H1 (cell line): ENCODE measurements around the gene TRIML2. TPM values are rescaled to one million over a fixed set of nuclear protein-coding genes. Genes with fewer than 3 reads are reported as not detected.

ENCODE experiments used
- CTCF ChIA-PET: fragments of 300-600 bp; sonication (Branson Sonifier 250); formaldehyde crosslinking; loops from one replicate; lab custom pipeline; 2021; ENCODE audit not compliant: partially characterized antibody; lab: Charles Lee
- POLR2A ChIA-PET: fragments of 300-600 bp; sonication (Branson Sonifier 250); formaldehyde crosslinking; loops from one replicate; lab custom pipeline; 2021; ENCODE audit warnings: inconsistent platforms; ENCODE audit not compliant: partially characterized antibody; lab: Charles Lee
- DNase-seq, 2 experiments: peaks; one replicate each; pipeline versions ENCODE4 v3.0.0 to v3.0.0-alpha.2; 2010 to 2022; ENCODE audit warnings: low spot score in 2 of 2, low read depth in 1 of 2, mixed read lengths in 1 of 2
- FAIRE-seq: peaks from 2 replicates; lab custom pipeline; 2011; peaks lifted over from hg19 to GRCh38; lab: Jason Lieb, UNC
- H2AFZ ChIP-seq: 2 replicates; pipeline ENCODE4 v1.8.1; 2012; ENCODE audit warnings: low read length, inconsistent platforms
- H2AK5ac ChIP-seq: 2 replicates; pipeline ENCODE4 v1.6.1; 2013; ENCODE audit warnings: low read depth, low read length
- H2BK120ac ChIP-seq: replicated peaks from 2 replicates; pipeline ENCODE3; 2013; ENCODE audit warnings: low read depth, low read length, inconsistent platforms
- H2BK12ac ChIP-seq: 2 replicates; pipeline ENCODE4 v1.6.1; 2013; ENCODE audit warnings: low read depth, low read length
- H2BK15ac ChIP-seq: 2 replicates; pipeline ENCODE4 v1.6.1; 2013; ENCODE audit warnings: low read length
- H2BK20ac ChIP-seq: 2 replicates; pipeline ENCODE4 v1.6.1; 2013; ENCODE audit warnings: low read length
- H2BK5ac ChIP-seq: 2 replicates; pipeline ENCODE4 v1.6.1; 2013; ENCODE audit warnings: low read depth, low read length
- H3K14ac ChIP-seq: 2 replicates; pipeline ENCODE4 v1.6.1; 2013; ENCODE audit warnings: inconsistent platforms; ENCODE audit not compliant: insufficient read length
- H3K18ac ChIP-seq: 2 replicates; pipeline ENCODE4 v1.6.1; 2013; ENCODE audit warnings: low read length; ENCODE audit errors: extremely low read depth
- H3K23ac ChIP-seq: 2 replicates; pipeline ENCODE4 v1.6.1; 2013; ENCODE audit warnings: inconsistent platforms; ENCODE audit not compliant: insufficient read length
- H3K23me2 ChIP-seq: 2 replicates; pipeline ENCODE4 v1.6.1; 2013; ENCODE audit warnings: low read depth, low read length
- H3K27ac ChIP-seq: 2 replicates; pipeline ENCODE4 v1.6.1; 2011; ENCODE audit warnings: low read depth, low read length, inconsistent platforms
- H3K27me3 ChIP-seq, 4 experiments: replicated peaks in 1 of 4; 1 replicate in 1 of 4; 2 replicates in 3 of 4; pipeline versions ENCODE4 v1.6.1 to v1.8.1; 2011 to 2013; ENCODE audit warnings: low read length in 3 of 4, mild to moderate bottlenecking in 3 of 4, inconsistent platforms in 2 of 4, mixed read lengths in 2 of 4, moderate library complexity in 1 of 4; ENCODE audit not compliant: control insufficient read depth in 3 of 4, insufficient read depth in 3 of 4; ENCODE audit errors: extremely low read depth in 1 of 4
- H3K36me3 ChIP-seq, 4 experiments: 2 replicates each; pipeline versions ENCODE4 v1.6.1 to v1.8.1; 2011 to 2013; ENCODE audit warnings: mild to moderate bottlenecking in 4 of 4, low read length in 3 of 4, moderate library complexity in 2 of 4, control low read depth in 1 of 4, inconsistent platforms in 1 of 4; ENCODE audit not compliant: insufficient read depth in 4 of 4, control insufficient read depth in 2 of 4
- H3K4ac ChIP-seq: replicated peaks from 2 replicates; pipeline ENCODE3; 2013; ENCODE audit warnings: low read length, low read depth, mixed read lengths, inconsistent platforms; ENCODE audit not compliant: insufficient read length
- H3K4me1 ChIP-seq, 4 experiments: replicated peaks in 1 of 4; 1 replicate in 1 of 4; 2 replicates in 3 of 4; pipeline versions ENCODE4 v1.6.1 to v1.8.1; 2011 to 2013; ENCODE audit warnings: low read length in 3 of 4, inconsistent platforms in 2 of 4, mixed read lengths in 1 of 4; ENCODE audit not compliant: insufficient read depth in 4 of 4, control insufficient read depth in 3 of 4
- H3K4me2 ChIP-seq, 2 experiments: 2 replicates each; pipeline versions ENCODE4 v1.6.1 to v1.8.1; 2011 to 2013; ENCODE audit warnings: low read depth in 2 of 2, low read length in 2 of 2, control low read depth in 1 of 2, inconsistent platforms in 1 of 2, mild to moderate bottlenecking in 1 of 2; ENCODE audit not compliant: insufficient read depth in 1 of 2
- H3K4me3 ChIP-seq, 4 experiments: fragments of 200-600, 300-600 bp in 1 of 4; sonication (generic), shearing (Covaris generic), sonication (Bioruptor Twin) in 1 of 4; 2 replicates each; pipeline versions ENCODE4 v1.5.1 to v1.8.1; 2011 to 2016; ENCODE audit warnings: low read length in 4 of 4, low read depth in 3 of 4, control low read depth in 2 of 4, inconsistent platforms in 2 of 4, mild to moderate bottlenecking in 2 of 4, mixed read lengths in 1 of 4, moderate library complexity in 1 of 4; ENCODE audit not compliant: insufficient read depth in 2 of 4; ENCODE audit errors: extremely low read depth in 1 of 4
- H3K56ac ChIP-seq: replicated peaks from 2 replicates; pipeline ENCODE3; 2013; ENCODE audit warnings: low read depth, mild to moderate bottlenecking, mixed read lengths, low read length, inconsistent platforms; ENCODE audit not compliant: insufficient read length
- H3K79me1 ChIP-seq: 2 replicates; pipeline ENCODE4 v1.6.1; 2013; ENCODE audit warnings: low read depth, low read length, control low read depth
- H3K79me2 ChIP-seq, 2 experiments: 2 replicates each; pipeline versions ENCODE4 v1.6.1 to v1.8.1; 2012 to 2013; ENCODE audit warnings: low read length in 2 of 2, mild to moderate bottlenecking in 2 of 2, inconsistent platforms in 1 of 2; ENCODE audit not compliant: insufficient read depth in 2 of 2, control insufficient read depth in 1 of 2
- H3K9ac ChIP-seq, 4 experiments: replicated peaks in 1 of 4; 1 replicate in 1 of 4; 2 replicates in 3 of 4; pipeline versions ENCODE4 v1.6.1 to v1.8.1; 2011 to 2013; ENCODE audit warnings: low read depth in 3 of 4, low read length in 3 of 4, control low read depth in 2 of 4, mild to moderate bottlenecking in 2 of 4, moderate library complexity in 2 of 4, inconsistent platforms in 1 of 4; ENCODE audit errors: extremely low read depth in 1 of 4
- H3K9me3 ChIP-seq, 2 experiments: 2 replicates each; pipeline versions ENCODE4 v1.6.1 to v1.8.1; 2012 to 2013; ENCODE audit warnings: mild to moderate bottlenecking in 2 of 2, moderate library complexity in 2 of 2, control low read depth in 1 of 2, inconsistent platforms in 1 of 2, low read depth in 1 of 2, low read length in 1 of 2, mixed read lengths in 1 of 2; ENCODE audit not compliant: insufficient read depth in 2 of 2
- H4K20me1 ChIP-seq, 2 experiments: replicated peaks in 1 of 2; 2 replicates each; pipeline versions ENCODE3 to v1.8.1; 2011 to 2013; ENCODE audit warnings: inconsistent platforms in 2 of 2, low read length in 2 of 2, mild to moderate bottlenecking in 1 of 2; ENCODE audit not compliant: insufficient read depth in 2 of 2, control insufficient read depth in 1 of 2
- H4K5ac ChIP-seq: 2 replicates; pipeline ENCODE4 v1.6.1; 2013; ENCODE audit warnings: low read length, low read depth, mixed read lengths, inconsistent platforms; ENCODE audit not compliant: insufficient read length
- H4K8ac ChIP-seq: 2 replicates; pipeline ENCODE4 v1.8.0; 2013; ENCODE audit warnings: mild to moderate bottlenecking, moderate library complexity, low read length, inconsistent platforms; ENCODE audit not compliant: insufficient read depth; ENCODE audit errors: extremely low read depth
- H4K91ac ChIP-seq: replicated peaks from 2 replicates; pipeline ENCODE3; 2013; ENCODE audit warnings: low read length, mixed read lengths, inconsistent platforms; ENCODE audit not compliant: insufficient read length
- ATF3 ChIP-seq: IDR thresholded peaks from 2 replicates; pipeline ENCODE4 v1.6.1; 2011; ENCODE audit warnings: low read depth, mild to moderate bottlenecking, low read length; ENCODE audit not compliant: insufficient read depth
- CHD1 ChIP-seq: IDR thresholded peaks from 2 replicates; pipeline ENCODE4 v1.6.1; 2012; ENCODE audit warnings: low read depth, low read length, improper control_type of control experiment
- HDAC2 ChIP-seq, 2 experiments: fragments of 300-600 bp in 1 of 2; sonication (generic) in 1 of 2; IDR thresholded peaks; 2 replicates each; pipeline ENCODE4 v1.6.1; 2011 to 2012; ENCODE audit warnings: low read depth in 2 of 2, low read length in 2 of 2, mild to moderate bottlenecking in 2 of 2, moderate library complexity in 2 of 2, borderline replicate concordance in 1 of 2, inconsistent platforms in 1 of 2
- MAX ChIP-seq: IDR thresholded peaks from 2 replicates; pipeline ENCODE4 v1.6.1; 2012; ENCODE audit warnings: inconsistent platforms
- POLR2AphosphoS5 ChIP-seq: IDR thresholded peaks from 2 replicates; pipeline ENCODE4 v1.6.1; 2011; ENCODE audit warnings: low read depth, low read length
- RNF2 ChIP-seq: fragments of 200-900, 300-1000 bp; sonication (generic); IDR thresholded peaks from 2 replicates; pipeline ENCODE4 v1.7.1; 2016; ENCODE audit warnings: borderline replicate concordance, low read depth, mild to moderate bottlenecking, antibody characterized with exemption, low read length; ENCODE audit not compliant: poor library complexity, severe bottlenecking; ENCODE audit errors: missing control alignments
- SIX5 ChIP-seq: IDR thresholded peaks from 2 replicates; pipeline ENCODE4 v1.6.1; 2011; ENCODE audit warnings: mild to moderate bottlenecking, low read depth, low read length
- SP4 ChIP-seq: IDR thresholded peaks from 2 replicates; pipeline ENCODE4 v1.6.1; 2012; ENCODE audit warnings: low read length, inconsistent platforms
- YY1 ChIP-seq: IDR thresholded peaks from 2 replicates; pipeline ENCODE4 v1.6.1; 2011; ENCODE audit warnings: low read depth, mild to moderate bottlenecking, low read length
- whole genome bisulfite sequencing, 2 experiments: shearing (Covaris generic) in 1 of 2; methylation state at CpG; one replicate each; pipeline versions ENCODE4 v1.1.6 to v1.1.7; 2013 to 2015; ENCODE audit warnings: low lambda C conversion rate in 2 of 2, mixed read lengths in 2 of 2, inconsistent platforms in 1 of 2, low coverage in 1 of 2, missing lambda C conversion rate in 1 of 2; ENCODE audit not compliant: insufficient replicate concordance in 2 of 2, insufficient coverage in 1 of 2, insufficient read length in 1 of 2; ENCODE audit errors: extremely low coverage in 1 of 2, missing lambda C conversion rate in 1 of 2; 5-methylcytosine and 5-hydroxymethylcytosine counted together
- polyA plus RNA-seq, 7 experiments: library from polyadenylated mRNA; depleted of rRNA in 3 of 7; stranded (reverse) in 5 of 7; unstranded in 2 of 7; fragments of >200 nt in 5 of 7; fragments of 200-250 nt in 2 of 7; gene quantifications; 1 replicate in 5 of 7; 2 replicates in 1 of 7; 4 replicates in 1 of 7; pipeline versions ENCODE4 v1.2.1 to v1.2.3, GENCODE V29; 2011 to 2013; ENCODE audit warnings: missing spikeins in 2 of 7, mixed read lengths in 2 of 7
- total RNA-seq: library from RNA; stranded (reverse); fragmentation: NEBNext Ultra II Directional; extraction: Animal tissue kit (Norgen Biotek cat#: 25700); gene quantifications from 2 replicates; pipeline ENCODE4 v1.2.1, GENCODE V29; 2021
- TF ChIP-seq, protein P1 (sequence below), 3 experiments: IDR thresholded peaks; 1 replicate in 2 of 3; 2 replicates in 1 of 3; pipeline versions ENCODE4 v1.5.1 to v1.6.1; 2011; ENCODE audit warnings: low read length in 3 of 3, mild to moderate bottlenecking in 3 of 3, inconsistent platforms in 2 of 3, low read depth in 1 of 3, moderate library complexity in 1 of 3; ENCODE audit not compliant: insufficient read depth in 1 of 3; ENCODE audit errors: control extremely low read depth in 1 of 3

Gene TRIML2
- total and polyA plus RNA-seq, 2 of the 8 experiments (the other 6 are each of a cell fraction or from before 2014, with no cell fraction given): 28.1 to 59.2 TPM

DNA sequence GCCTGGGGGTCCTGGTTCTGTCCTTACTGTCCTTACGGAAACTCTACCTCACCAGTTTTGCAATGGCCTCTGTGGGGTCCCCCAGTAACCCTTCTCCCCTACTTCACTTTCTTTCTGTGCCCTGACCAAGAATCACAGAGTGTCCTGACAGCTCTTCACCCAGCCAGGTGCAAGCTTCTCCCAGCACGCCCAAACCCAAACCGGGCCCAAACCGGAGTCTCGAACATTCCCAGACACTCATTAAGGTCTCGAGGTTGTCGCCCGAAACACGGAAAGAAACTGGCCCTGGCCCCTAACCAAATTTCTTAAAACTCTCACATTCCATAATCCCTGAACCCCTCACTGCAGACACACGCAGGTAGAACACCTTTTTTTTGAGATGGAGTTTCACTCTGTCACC, 48.9 kb upstream of the TRIML2 start:
- Histone ChIP-seq H3K79me1 (no peaks in the 10 kb centered on the region), H3K4me2 (no peak overlapping the region), H3K23ac (no peak overlapping the region), H2BK5ac (no peak overlapping the region), H3K27ac (no peak overlapping the region), H3K4me1 (no peaks in the 10 kb centered on the region), H3K9me3 (peaks cover 3 to 4% of the 10 kb centered on the region in 2 experiments; a peak in 2 of 4 replicates), H3K23me2 (no peaks in the 10 kb centered on the region), H4K20me1 (no peaks in the 10 kb centered on the region), H2BK15ac (no peak overlapping the region), H4K5ac (no peak overlapping the region), H3K27me3 (no peaks in the 10 kb centered on the region), H2BK120ac (no peak overlapping the region), H3K36me3 (no peaks in the 10 kb centered on the region), H3K14ac (no peak overlapping the region), H4K91ac (no peak overlapping the region), H3K79me2 (no peaks in the 10 kb centered on the region), H3K4me3 (no peak overlapping the region), H3K9ac (no peak overlapping the region), H2BK12ac (no peak overlapping the region), H3K18ac (no peak overlapping the region), H2AK5ac (no peak overlapping the region), H2BK20ac (no peak overlapping the region), H3K56ac (no peak overlapping the region), H2AFZ (no peak overlapping the region), H4K8ac (no peak overlapping the region), H3K4ac (no peak overlapping the region)
- POLR2A ChIA-PET: no interaction called here
- no peak for FAIRE-seq
- CTCF ChIA-PET: interaction anchor here (0.6 kb wide), 1 partner anchor 40 kb away, joined by 3 read pairs; no protein-coding TSS in a partner anchor
- WGBS, 2 experiments: 95% methylated on average over 10 of the region's 10 CpGs; no CpG with 5 or more reads in 1 of the 2 experiments
- DNase-seq: peak in 1 of 2 experiments; percentile 33
- TF ChIP-seq ATF3 (no peak), POLR2AphosphoS5 (no peak), SIX5 (no peak), MAX (no peak), RNF2 (no peak), CHD1 (no peak), SP4 (no peak), HDAC2 (IDR thresholded peaks at IDR 0.05; ENCODE audit: borderline replicate concordance in 1 of 2, low read depth in 2 of 2, low read length in 2 of 2) (no peak), YY1 (no peak)
- TF ChIP-seq, protein P1, sequence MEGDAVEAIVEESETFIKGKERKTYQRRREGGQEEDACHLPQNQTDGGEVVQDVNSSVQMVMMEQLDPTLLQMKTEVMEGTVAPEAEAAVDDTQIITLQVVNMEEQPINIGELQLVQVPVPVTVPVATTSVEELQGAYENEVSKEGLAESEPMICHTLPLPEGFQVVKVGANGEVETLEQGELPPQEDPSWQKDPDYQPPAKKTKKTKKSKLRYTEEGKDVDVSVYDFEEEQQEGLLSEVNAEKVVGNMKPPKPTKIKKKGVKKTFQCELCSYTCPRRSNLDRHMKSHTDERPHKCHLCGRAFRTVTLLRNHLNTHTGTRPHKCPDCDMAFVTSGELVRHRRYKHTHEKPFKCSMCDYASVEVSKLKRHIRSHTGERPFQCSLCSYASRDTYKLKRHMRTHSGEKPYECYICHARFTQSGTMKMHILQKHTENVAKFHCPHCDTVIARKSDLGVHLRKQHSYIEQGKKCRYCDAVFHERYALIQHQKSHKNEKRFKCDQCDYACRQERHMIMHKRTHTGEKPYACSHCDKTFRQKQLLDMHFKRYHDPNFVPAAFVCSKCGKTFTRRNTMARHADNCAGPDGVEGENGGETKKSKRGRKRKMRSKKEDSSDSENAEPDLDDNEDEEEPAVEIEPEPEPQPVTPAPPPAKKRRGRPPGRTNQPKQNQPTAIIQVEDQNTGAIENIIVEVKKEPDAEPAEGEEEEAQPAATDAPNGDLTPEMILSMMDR (IDR thresholded peaks at IDR 0.05; ENCODE audit: control extremely low read depth in 1 of 3, insufficient read depth in 1 of 3, low read depth in 1 of 3, low read length in 3 of 3): no peak
